ENCODE measurements around the gene TMEM61.

The TMEM61 gene

DNA sequence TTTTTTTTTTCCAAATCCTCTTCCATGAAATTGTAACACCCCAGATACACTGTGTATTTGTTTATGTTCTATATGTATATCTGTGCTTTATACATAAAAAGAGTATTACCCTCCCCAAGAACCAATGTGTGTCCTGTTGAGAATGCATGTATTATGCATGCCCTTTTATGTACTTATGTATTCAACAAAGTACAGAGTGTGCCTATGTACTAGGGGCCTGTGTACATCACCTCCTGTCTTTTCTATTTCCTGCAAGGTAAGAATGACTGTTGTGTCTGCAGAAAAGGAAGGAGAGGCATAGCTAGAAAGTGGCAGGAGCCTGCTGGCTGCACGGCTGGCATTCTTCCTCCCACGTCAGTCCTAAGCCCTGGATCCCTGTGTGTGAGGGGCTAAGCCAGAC lies 7.0 kb downstream of the TMEM61 start:
- DNase-seq, result no peak

DNA sequence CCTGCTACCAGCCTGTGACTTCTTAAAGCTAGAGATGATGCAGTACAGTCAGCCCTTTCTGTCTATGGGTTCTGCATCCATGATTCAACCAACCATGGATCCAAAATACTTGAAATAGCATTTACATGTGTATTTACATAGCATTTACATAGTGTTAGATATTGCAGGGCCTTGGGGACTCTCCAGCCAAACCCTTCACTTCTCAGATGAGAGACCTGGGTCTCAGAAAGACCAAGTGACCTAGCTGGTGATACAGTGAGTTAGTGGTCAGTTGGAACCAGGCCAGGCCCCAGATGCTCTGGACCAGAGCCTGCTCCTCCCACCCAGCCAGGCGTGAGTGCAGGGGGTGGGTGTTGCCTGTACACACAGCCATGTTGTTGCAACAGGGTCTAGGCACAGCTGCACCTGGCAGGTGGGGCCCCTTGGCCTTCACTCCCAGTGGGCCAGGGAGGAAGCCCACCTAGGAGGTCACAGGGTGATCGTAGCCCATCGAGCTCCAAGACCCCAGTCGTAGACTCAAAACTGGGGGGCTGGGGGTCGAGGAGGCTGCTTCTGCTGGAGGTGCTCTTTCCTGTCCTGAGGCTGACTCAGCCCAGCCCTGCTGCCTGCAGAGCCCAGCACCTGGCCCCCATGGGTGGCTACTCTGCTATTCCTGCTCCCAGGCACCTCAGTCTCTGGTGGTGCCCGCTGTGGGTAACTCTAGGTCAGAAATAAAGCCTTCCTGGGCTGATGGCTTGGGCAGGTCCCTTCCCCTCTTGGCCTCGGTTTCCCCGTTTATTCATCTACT lies 7.7 kb downstream of the TMEM61 start:
- DNase-seq, result no peak

DNA sequence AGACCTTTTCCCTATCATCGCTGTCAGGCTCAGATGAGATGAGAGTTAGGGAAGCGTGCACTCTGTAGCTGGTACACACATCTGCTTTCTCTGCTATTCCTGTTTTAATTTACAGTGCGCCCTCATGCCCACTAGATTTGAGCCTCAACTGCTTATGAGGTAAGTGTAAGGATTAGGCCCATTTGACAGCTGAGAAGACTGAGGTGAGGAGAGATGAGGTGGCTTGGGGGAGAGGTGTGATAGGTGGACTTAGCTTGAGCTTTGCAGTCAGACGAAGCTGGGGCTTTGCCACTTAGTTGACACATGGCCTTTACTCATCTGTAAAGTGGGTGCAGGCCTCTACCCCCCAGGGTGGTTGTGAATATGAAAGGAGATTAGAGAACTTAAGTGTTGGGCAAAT lies 8.5 kb downstream of the TMEM61 start:
- no peak for DNase-seq

DNA sequence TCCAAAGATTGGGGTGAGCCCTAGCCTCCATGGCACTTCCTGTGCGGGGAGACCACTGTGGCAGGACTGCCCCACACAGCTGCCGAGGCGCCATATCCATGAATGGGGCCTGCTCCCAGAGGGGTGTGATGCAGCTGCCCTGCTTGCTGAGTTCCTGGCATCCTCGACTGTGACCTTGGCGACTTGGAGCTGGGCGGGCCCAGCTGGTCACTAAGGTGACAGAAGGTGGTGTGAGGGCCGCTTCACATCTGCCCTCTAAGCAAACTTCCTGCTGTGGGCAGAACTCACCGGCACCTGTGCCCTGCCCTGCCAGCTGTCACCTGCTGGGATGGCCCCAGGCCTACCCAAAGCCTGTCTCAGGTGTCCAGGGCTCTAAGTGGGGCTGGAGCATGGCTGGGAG lies 9.0 kb downstream of the TMEM61 start:
- DNase-seq, result no peak

DNA sequence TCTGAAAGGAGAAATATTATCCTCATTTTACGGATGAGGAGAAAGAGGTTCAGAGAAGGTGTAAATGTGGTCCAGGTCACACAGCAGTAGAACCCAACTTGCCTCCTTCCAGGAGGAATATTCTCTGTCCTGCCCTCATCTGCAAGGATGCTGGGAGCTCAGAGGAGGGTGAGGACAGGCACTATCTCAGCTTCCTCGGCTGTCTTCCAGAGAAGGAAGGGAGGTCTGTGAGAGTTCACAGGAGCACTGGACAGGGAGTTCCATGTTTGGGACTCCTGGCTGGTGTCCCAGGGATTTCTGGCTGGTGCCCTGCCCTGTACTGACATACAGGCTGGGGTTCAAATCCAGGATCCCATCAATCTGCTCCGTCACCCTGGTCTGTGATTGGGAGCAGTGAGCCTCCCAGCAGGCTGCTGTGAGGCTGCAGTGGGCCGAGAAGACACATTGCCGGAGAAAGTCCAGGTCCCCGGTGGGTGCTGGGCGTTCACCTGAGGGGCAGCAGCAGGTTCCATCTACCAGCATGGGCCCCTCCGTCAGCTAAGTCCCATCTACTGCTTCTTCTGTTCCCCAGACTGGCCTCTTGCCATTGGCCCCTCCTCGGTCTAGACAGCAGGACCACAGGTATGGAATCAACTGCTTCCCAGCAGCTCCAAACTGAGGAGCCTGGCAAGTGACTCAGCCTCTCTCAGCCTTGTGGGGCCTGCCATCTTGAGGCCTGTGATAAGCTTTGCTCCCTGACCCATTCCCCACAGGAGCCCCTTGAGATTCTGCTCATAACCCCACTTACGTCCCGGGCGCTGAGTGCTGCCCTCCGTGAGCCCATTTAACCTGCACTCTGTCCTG lies 9.8 kb downstream of the TMEM61 start:
- DNase-seq, result no peak

DNA sequence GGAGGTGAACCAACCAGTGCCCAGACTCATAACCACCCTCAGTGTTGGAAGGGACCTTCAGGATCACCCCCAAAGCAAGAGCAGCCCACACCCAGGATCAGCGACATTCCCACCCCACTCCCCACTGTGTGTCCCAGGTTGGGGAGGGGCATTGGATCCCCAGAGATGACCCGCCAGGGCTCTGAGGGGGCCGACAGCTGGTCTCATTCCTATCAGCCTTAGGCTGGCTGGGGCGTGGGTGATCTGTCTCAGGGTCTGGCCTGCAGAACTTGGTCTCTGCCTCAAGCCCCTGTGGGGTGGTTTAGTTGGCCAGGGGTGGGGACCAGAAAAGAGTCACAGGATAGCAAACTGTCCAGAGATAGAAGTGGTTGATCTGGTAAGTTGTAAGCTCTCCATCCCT lies 10.5 kb downstream of the TMEM61 start:
- no peak for DNase-seq

DNA sequence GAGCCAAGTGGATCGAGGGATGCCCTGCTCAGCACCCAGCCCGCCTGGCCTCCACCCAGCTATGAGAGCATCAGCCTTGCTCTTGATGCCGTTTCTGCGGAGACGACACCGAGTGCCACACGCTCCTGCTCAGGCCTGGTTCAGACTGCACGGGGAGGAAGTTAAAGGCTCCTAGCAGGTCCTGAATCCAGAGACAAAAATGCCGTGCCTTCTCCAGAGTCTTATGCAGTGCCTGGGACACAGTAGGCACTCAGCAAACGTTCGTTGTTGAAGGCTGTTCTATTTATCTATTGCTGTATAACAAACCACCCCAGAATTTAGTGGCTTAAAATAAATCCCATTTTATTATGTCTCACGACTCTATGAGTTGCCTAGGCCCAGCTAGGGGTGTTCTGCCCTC lies 11.5 kb downstream of the TMEM61 start:
- DNase-seq, result no peak

DNA sequence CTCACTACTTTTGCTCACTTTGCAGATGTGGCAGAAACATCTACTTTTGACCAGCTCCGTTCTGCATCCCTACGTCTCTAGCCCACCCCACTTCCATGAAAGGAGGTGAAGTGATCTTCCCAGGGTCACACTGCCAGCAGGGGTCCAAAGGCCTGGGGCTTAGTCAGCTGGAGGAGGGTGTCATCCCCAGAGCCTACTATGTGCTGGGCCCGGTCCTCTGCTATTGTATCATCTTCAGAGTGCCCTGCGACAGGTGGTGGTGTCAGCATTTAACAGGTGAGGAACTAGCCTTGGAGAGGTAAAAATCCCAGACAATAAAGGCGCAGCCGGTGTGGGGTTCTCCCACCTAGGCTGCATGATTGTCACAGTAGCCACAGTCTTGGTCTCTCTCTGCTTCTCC lies 12.7 kb downstream of the TMEM61 start:
- no peak for DNase-seq

DNA sequence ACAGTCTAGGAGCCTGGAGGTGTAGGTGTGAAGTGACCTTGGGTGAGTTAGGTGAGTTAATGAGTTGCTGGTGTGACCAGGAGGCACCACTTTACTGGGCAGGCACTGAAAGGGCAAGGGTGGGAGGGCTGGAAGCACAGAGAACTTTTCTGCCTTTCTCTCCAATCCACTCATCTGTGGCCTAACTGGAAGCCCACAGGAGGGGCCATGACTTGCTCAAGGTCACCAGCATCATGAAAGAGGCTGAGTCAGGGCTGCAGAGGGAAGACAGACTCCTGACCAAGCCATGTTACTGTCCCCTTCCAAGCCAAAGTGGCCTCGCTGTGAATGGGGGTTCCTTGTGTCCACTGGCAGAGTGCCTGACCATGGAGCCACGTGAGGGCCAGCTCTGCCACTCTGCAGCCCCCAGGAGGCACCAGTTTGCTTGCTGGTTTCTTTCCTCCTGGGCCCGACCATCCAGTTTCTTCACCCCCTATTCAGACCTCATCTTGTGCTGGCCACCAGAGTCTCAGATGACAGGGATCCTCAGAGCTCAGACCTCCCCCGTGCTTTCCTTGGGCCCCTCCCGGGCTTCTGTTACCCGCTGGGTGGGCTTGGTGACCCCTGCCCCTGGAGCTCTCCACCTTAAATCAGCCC lies 14.0 kb downstream of the TMEM61 start:
- no peak for DNase-seq

DNA sequence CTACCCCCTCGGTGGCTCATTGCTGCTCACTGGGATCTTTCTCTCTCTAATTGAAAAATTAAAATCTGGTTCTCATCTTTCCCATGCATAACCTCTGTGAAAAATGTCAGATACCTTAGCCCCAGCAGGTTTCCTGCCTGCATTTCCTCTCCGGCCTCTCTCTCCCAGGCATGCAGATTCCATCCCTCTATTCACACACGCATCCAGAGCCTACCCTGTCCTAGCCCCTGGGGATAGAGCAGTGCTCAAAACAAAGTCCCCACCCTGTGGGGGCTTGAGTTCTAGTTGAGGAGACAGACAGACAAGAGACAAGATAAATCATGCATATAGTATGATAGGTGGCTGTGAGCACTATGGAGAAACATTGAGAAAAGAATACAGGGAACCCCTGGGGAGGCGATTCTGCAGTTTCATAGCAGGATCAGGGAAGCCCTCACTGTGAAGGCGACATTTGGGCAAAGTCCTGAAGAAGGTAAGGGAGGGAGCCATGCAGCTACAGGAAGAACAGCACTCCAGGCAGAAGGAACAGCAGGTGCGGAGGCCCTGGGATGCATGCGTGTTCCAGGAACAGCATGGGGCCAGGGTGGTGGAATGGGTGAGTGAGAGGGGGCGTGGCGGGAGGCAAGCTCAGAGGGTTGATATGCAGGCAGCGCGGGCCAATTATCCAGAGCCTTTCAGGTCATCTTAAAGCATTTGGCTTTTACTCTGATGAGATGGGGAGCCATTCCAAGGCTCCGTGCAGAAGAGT lies 14.8 kb downstream of the TMEM61 start:
- no peak for DNase-seq

DNA sequence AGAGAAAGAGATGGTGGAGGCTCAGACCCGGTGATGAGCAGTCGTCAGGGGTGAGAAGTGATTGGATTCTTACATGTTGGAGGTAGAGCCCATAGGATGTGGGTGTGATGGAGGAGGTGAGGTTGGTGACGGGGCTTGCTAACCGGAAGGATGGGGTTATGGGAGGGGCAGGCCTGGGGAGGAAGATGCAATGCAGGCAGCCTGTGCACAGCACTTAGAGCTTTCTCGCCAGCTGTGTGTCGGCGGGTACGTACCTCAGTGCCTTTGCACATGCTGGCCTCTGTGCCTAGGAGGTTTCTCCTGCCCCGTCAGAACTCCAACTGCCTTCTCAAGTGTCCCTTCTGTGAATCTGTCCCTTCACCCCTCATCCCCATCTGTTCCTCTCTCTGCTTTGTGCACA lies 15.4 kb downstream of the TMEM61 start:
- DNase-seq, result no peak

DNA sequence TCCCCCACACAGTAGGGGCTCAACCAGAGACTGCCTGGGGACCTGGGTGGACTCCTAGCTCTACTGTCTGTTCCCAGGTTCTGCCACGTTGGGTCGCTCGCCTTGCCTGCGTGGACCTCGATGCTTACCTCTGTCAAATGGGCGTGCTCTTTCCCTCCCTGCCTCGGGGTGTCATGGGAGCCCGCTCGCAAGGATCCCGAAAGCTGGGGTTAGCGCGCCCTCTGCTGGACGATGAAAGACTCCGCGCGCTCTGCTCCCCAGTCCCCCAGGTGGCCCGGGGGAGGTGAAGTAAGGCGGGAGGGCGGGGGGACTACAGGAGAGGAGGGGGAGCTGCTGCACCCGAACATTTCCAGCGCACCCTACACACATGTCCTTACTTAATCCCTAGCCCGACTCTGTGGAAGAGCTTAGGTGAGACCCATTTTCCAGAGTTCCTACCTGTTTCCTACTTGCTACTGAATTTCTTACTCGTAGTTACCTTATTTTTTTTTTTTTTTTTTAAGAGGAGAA lies 16.0 kb downstream of the TMEM61 start:
- DNase-seq, result peak; percentile 72

DNA sequence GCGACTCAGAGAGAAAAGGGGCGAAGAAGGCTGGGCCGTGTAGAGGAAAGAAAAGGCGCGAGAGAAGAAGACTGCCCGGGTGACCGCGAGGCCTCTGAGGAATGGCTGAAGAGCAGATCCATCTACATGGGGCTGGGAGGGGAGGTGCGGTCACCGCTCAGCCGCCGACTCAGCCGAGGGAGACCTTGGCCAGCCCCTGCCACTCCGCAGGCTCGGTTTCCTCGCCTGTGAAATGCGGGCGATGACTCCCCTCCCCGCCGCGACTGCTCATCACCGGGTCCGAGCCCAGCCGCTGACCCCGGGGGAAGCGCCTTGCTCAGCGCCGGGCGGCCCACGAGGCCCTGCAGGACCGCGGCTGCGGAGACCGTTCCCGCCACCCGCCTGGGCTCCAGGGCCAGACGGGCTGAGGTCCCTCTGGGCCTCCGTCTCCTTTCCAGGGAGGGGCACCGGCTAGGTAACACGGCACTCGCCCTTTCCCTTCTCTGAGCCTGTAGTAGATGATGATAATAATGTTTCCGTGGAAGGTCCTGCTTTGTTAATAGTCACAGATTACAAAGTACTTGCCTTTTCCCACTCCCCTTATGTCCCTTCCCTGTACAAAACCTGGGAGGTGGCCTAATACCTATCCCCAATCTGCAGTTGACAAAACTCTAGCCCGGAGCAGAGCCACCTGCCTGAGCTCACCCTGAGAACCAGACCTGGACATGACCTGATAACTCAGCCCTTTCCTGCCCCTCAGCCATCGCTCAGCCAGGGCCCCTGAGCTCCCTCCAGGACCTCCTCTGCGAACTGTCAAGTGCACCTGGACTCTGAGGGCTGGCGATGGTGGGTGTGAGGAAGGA lies 16.7 kb downstream of the TMEM61 start:
- DNase-seq, result no peak

DNA sequence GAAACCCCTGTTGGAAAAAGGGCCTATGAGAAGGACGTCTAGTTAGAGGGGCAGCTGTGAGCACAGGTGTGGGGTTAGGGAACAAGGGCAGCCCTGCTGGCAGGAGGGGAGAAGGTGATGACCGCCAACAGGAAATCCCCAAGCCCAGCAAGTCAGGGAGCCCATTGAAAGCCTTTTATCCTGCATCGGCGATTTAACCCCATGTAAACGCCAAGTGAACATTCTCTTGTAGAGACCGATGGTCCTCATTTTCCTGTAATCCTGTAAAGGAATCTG lies 17.2 kb downstream of the TMEM61 start:
- no peak for DNase-seq

DNA sequence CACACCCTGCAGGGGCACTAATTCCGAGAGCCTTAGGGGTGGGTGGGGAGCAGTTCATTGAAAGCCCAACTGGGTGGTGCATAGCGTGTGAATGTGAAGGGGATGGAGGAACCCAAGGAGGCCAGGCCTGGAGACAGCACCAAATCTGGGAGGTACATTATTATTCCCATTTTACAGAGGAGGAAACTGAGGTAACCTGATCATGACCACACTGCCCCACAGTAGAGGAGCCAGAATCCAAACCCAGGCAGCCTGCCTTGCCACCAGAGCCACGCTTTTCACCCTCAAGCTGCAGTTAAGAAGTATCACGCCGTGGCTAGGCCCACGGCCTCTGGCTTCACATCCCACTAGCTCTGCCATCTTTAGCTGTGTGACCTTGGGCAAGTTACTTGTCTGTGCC lies 17.7 kb downstream of the TMEM61 start:
- DNase-seq, result no peak

DNA sequence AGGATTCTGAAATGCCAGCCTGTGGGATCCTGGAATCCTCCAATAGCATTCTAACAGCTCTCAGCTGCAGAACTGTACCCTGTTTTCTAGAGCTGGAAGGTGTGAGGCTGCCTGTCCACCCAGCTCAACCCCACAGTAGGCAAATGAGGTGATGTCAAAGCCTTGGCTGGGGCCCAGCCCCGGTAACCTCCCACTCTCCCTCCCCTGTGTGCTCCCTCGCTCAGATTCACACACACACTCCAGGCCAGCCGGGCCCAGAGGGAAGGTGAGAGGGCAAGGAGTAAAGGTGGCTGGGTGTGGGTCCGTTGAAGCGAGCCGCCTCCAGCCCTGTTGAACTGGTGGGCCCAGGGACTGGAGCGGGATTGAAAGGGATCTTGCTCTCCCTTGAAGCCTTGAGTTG lies 18.2 kb downstream of the TMEM61 start, which contains the start of gene BSND:
TSS of gene BSND (plus strand) at position 257 of the 400 bp plus-strand sequence. CDS start 254 bp downstream, outside the sequence.
- no peak for DNase-seq

DNA sequence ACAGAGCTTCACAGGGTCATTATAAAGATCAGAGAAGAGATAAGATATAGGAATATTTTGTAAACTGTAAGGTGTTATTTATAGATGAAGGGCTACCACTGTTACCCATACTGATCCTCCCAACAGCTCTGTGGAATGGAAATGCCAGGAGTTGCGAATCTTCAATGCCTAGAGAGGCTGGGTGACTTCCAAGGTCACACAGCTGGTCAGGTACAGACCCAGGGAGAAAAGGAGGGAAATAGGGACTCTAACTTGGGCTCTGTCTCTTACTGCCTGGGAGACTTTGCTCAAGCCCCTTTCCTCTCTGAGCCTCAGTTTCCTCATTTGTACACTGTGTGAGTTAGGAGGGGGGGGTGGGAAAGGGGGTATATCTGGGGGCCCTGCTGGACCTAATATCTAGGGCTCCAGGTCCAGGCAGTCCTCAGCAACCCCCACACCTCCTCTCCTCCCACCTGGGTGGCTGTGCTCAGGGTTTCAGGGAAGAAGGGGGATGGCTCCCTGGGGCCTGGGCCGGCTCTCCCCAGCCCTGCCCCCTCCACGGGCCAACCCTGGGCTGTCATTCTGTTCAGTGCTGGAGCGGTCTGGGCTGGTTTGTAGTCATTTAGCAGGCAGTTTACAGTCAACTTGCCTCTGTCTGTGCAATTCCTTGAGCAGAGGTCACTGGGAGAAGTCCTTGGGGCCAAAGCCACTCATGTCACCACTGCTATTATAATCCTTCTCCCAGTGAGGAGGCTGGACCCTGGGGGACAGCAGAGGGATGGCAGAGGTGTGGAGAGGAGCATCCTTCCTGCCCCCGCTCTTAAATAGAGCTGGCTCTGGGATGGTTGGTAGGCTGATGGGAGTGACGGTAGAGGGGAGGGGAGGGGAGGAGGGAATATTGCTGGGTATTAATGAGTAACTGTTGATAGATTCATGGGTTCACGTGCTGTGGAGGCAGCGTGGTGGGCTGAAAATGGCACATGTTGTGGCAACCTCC lies 20.0 kb downstream of the TMEM61 start:
- no peak for DNase-seq

DNA sequence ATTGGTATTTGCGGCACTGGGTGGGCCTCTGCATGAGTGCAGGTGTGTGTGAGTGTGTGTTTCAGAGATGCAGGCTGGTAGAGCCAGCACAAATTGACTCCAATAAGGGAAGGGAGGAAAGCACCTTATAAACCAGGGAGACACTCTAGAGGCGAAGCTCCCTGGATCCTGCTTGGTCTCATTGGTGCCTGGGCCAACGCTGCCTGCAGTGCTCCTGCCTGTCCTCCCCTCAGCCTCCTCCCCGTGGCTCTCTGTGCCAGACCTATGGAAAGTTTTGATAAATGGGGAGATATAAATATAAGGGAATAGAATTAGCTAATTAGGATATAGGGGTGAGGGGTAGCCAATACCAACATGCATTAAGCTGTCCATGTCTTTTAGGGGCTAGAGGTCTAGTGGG lies 20.9 kb downstream of the TMEM61 start:
- no peak for DNase-seq

DNA sequence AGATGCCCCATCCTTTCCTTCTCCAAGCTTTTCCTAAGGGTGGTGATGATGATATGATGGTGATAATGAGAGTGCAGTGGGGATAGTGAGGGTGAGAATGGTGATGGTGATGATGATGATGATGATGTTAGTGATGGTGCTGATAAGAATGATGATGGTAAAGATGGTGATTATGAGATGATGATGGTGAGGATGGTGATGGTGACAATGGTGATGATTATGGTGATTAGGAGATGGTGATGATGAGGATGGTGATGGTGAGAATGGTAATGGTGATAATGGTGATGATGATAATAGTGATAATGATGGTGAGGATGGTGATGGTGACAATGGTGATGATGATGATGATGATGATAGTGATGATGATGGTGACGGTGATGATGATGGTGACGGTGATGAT lies 22.3 kb downstream of the TMEM61 start:
- no peak for DNase-seq

DNA sequence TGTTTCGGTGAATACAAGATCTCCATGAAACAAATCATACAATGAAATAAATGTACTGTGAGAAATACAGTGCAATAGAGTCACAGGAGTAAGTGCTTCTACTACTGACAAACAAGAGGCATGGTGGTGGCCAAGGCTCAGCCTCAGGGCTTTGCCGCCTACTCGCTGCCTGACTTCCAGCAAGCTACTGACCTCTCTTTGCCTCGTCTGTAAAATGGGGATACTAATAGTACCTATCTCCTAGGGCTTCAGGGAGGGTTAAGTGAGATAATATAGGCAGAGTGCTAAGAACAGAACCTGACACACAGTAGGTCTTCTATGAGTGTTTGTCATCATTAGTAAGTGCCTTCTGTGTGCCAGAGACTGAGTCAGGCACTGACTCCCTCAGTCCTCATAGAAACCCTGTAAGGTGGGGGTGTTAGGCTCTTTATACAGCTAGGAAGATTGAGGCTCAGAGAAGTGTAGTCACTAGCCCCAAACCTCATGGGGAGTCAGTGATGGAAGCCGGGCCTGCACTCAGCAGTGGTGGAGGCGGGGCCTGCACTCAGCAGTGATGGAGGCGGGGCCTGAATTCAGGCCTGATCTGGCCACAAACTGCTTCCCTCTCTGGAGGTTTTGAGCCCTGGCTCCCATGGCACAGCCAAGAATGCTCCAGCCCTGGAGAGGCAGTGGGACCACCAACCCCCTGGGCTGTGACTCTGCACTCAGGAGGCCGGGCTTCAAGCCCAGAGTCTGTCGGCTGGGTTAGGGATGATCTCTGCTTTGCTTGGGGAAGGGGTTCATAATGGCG lies 25.1 kb downstream of the TMEM61 start:
- DNase-seq, result peak; percentile 8
